GM21390 (cell line): ENCODE results near the gene PEDS1.
A peak's percentile ranks its signal among the peaks of the same experiment; 100 is the strongest.
"Not testable (repeated sequence)": the region's sequence is repeated elsewhere in the genome, so short reads cannot be mapped to it uniquely, and the experiment has no call there.

ENCODE experiments used
- ATAC-seq: cut with Tn5 transposase; IDR thresholded peaks from one replicate; pipeline ENCODE4 v1.9.1; 2021; ENCODE audit not compliant: unreplicated experiment

The PEDS1 gene

DNA sequence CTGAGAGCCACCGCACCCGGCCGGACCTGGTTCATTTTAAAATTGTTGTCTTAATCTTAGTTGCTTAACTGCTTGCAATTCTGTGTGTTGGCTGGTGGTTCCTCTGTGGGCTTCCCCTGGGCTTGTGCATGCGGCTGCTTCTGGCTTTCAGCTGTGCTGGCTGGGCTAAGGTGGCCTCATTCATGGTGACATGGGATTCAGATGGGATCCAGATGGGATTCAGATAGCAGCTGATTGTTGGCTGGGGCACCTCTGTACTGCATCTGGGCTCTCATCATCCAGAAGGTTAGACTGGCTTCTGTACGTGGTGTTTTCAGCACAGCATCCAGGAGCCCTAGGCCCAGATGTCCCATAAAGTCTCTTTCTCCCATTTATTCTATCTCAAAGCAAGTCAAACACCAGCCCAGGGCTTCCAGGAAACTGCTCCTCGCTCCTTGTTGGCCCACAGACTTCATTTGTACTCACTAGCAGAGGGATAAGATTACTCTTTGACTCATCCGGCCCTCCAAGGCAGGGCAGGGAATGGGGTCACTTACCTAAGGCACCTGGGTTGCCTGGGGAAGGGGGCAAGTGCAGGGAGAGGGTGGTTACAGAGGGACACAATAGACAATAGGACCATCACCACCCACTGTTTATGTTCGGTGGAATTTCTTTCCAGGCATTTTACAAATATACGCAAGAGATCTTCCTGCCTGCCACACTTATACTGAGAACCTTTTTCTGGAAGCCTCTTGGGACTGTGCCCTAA, 10.2 kb upstream of the PEDS1 start:
- no peak for ATAC-seq

- ATAC-seq: not testable (repeated sequence)
Measured at GRCh38 chr20:50161494-50161893, 8.0 kb upstream of the PEDS1 start.

- ATAC-seq: no peak
Measured at GRCh38 chr20:50153153-50153499, 397 bp downstream of the PEDS1 start.

DNA sequence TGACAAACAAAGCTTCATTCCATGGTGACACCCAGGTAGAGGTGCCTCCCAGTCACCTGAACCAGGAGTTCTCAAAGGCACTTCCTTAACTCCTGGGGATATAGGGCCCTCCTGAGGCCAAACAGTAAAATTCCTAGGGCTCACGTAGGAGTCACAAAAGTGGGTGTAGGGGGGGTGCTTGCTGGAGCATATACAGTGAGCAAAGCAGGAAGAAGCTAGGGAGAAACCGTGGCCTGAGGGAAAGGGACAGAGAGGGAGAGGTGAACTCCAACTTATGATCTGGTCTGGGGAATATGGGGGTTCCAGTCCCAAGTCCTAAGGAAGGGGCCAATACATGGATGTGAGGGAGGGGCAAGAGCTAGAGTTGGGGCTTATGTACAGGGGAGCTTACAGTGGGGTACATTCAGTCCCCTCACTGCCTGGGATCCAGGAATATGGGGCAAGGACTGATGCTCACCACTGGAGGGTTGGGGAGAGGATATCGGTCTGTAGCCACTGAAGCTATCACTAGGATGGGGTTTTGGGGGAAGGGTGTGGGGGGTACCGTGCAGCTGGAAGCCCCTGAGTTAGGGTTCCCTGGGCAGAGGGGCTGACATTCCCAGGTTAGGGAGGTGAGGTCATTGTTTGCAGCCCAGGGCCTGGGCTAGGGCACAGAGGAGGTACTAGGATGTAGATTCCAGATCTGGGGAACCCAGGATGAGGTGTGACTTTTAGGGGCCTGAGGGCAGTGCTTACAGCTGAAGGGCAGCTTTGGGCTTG, 950 bp downstream of the PEDS1 start:
- no peak for ATAC-seq

GRCh38 chr20:50151034-50151743, 2.3 kb downstream of the PEDS1 start:
- ATAC-seq: no peak

DNA sequence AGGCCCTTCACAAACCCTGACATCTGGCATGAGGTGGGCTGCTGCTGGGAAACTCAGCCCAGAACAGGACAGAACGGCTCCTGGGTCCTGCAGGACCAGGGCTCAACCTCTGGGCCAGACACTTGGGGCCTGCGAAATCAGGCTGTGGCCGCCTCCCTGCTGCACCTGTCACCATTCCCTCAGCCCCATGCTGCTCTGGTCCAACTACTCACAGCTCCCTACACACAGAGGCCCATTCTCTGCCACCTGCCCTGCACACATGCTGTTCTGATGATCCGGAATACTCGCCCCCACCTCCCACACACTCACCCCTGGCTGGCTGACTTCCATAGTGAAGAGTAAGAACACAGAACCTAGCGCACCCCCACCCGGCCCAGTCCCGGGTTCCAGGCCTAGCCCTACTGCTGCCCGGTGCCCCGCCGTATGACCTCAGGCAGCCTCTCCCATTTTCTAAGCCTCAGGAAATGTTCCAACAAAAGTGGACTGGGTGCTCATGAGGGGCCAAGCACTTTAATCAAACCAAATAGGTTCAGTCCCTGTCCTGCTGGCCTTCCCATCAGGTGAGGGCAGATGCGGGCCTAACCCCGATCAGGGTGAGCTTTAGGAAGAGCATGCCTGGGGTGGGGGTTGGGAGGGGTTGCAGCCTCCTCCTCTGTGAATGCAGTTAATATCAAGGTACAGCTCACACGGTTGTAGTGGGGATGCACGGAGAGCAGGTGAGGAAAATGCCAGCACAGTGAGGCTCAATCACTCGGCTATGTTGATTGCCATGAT, 3.9 kb downstream of the PEDS1 start:
- no peak for ATAC-seq

GRCh38 chr20:50146732-50147662, 6.5 kb downstream of the PEDS1 start:
- ATAC-seq: peak; percentile 70

GRCh38 chr20:50146214-50146613, 7.3 kb downstream of the PEDS1 start:
- no peak for ATAC-seq

DNA sequence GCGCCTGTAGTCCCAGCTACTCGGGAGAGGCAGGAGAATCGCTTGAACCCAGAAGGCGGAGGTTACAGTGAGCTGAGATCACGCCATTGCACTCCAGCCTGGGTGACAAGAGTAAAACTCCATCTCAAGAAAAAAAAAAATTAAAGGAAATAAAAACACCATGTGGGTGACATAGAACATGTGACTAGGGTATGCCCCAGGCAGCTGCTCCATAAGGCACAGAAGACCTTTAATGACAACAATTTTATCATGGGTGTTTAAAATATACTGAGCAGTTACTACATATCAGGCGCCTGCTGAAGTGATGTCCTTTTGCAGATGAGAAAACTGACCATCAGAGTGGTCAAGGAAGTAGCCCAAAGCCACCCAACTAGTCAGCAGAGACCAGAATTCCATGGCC, 8.0 kb downstream of the PEDS1 start:
- no peak for ATAC-seq

GRCh38 chr20:50144362-50144761, 9.2 kb downstream of the PEDS1 start:
- ATAC-seq: no peak

DNA sequence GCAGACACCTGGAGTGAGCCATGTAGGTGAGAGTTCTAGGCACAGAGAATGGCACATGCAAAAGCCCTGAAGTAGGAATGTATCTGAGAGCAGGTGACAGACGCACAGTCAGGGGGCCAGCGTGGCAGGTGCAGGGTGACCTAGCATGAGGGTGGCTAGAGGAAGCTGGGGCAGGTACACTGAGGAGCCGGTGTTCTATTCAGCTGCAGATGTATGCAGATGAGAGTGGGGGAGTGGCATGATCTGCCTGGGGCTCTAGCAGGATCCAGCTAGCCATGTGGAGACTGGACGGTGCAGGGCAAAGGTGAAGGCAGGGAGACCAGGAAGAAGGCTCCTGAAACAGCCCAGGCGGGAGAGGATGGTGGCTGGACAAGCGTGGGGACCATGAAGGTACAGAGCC, 10.7 kb downstream of the PEDS1 start:
- ATAC-seq: no peak

DNA sequence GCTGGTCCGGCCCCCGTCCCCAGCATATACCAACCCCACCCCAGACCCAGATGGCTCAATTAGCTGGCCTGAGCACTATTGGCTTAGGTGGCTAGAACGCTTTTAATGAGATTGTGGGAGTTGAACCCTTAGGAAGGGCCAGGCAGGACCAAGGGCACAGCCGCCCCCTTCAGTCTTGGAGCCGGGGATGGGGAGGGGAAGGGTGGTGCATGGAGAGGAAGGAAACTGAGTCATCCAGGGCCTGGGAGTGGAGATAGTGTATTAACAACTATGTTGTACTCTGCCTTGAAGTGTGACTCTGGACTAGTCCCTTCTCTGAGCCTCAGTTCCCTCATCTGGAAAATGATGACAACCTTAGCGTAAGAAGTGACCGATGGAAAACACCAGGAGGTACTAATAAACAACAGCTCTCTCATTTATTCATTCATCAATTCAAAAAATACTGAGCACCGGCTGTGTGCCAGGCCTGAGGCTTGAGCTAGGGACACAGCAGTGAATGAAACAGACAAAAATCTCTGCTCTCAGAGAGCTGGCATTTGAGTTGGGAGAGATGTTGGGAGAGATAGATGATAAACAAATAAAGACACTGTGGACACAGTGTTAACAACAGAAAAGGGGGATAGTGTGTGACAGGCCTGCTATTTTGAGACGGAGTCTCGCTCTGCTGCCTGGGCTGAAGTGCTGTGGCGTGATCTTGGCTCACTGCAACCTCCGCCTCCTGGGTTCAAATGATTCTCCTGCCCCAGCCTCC, 11.5 kb downstream of the PEDS1 start:
- ATAC-seq: no peak

DNA sequence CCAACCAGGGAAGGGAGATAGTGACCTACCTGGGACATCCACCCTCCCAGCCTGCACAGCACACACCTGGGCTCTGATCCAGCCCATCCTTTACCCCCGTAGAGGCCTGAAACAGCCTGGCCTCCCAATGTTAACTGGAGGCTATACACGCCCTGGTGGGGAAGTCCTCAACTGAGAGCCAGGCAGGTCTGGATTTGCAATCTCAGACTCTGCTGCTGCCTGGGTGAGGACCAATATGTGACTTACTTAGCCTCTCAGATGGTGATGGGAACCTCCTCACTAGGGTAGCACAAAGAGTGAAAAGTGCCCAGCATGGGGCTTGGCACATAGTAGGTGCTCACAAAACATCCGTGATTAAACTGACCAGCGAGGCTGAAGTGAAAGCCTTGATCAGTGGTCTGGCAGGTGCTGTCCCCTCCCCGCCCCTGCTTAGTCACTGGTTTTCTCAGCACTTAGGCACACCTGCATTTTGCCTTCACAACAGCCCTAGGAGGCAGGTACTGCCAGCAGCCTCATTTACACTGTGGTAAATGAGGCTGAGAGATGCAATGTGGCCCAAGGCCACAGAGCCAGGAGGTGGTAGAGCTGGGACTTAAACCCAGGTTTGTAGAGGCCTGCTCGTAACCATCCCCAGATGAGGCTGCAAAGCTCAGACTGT, 12.4 kb downstream of the PEDS1 start:
- ATAC-seq: no peak

DNA sequence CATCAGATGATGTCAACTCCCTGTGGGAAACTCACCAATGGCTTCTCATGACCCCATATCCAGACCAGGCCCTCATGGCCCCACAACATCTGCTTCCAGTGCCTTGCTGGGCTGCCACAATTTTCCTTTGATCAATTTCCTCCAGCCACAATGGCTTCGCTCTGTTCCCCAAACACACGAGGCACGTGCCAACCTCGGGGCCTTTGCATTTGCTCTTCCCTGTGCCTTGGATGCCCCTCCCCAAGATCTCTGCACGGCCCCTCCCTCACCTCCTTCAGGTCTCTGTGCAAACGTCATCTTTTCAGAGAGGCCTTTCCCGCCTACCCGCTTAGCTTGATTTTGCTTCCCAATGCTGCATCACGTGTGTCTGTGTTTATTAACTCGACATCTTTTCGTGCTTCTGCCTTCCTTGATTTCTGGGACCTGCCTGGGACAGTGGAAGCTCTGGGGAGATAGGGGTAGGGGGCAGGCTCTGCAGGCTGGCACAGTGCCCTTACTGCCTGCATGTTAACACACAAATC, 13.1 kb downstream of the PEDS1 start:
- ATAC-seq: no peak

DNA sequence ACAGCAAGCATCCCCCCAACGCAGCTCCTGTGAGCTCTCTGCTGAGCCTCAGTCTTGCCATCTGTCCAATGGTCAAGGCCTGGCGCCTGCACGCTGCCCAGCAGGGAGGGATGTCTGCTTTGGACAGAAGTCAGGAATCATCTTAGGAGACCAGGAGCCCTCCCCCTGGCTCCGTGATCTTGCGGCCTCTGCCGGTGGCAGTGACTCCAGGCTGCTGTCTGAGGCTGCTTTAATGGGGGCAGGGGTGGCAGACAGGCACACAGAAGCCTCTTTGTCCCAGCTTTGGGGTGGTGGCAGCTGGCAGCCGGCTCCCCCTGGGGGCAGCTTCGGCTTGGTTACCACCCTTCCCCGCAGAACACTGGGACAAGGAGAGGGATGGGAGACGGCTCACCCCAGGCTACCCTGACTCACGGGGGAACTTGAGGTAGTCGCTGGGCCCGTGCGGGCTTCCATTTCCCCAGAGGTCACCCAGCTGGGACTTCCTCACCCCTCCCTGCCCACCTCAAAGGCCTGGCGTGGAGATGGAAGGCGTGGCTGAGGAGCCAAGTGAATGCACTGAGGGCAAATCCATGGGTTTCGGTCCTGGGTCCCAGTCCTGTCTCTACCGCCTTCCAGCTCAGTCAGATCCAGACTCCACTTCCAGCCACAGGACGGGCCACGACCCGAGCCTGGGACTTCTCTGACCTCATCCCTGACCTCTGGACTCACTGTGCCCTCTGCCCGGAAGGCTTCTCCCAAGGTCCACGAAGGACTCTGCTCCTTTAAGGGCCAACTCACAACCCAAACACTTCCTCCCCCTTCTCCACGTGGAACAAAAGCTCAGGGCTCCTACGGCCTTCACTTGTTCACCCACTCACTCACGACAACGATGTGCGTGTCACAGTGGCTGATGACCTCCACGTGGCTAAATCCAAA, 14.8 kb downstream of the PEDS1 start:
- no peak for ATAC-seq

- no peak for ATAC-seq
Measured at GRCh38 chr20:50138120-50138478, 15.4 kb downstream of the PEDS1 start.

DNA sequence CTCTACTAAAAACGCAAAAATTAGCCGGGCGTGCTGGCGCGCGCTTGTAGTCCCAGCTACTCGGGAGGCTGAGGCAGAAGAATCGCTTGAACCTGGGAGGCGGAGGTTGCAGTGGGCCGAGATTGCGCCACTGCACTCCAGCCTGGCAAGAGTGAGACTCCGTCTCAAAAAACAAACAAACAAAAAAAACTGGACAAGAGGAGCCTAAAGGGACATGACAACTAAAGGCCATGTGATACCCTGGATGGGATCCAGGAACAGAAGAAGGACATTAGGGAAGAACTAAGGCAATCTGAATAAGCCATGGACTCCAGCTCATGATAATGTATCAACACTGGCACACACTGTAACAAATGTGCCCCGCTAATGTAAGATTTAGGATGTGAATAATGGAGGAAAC, 15.8 kb downstream of the PEDS1 start:
- not testable (repeated sequence) for ATAC-seq
